Activated CD4-positive, alpha-beta T cell treated with anti-CD3 and anti-CD28 coated beads for 24 hours (primary cell): ENCODE measurements around the gene CCDC88B.
A peak's percentile ranks its signal among the peaks of the same experiment; 100 is the strongest.
"Not testable (repeated sequence)": the region's sequence is repeated elsewhere in the genome, so short reads cannot be mapped to it uniquely, and the experiment has no call there.

ENCODE experiments used
- DNase-seq, 2 donors: peaks; one replicate each; pipeline ENCODE4 v3.0.0-alpha.2; 2020; ENCODE audit warnings: low read depth in 2 of 2

The CCDC88B gene

DNA sequence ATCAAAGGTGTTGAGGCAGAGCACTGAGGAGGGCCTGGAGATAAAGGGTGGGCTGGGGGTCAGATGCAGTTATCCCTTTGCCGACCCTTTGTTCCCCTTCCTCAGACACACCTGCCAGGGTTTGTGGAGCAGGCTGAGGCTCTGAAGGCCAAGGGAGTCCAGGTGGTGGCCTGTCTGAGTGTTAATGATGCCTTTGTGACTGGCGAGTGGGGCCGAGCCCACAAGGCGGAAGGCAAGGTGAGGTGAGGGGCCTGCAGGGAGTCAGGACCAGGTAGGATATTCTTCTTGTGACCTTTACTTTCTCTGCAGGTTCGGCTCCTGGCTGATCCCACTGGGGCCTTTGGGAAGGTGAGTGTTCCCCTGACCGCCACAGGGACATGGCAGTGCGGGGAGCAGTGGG is 19.4 kb upstream of the CCDC88B start:
- no peak for DNase-seq

DNA sequence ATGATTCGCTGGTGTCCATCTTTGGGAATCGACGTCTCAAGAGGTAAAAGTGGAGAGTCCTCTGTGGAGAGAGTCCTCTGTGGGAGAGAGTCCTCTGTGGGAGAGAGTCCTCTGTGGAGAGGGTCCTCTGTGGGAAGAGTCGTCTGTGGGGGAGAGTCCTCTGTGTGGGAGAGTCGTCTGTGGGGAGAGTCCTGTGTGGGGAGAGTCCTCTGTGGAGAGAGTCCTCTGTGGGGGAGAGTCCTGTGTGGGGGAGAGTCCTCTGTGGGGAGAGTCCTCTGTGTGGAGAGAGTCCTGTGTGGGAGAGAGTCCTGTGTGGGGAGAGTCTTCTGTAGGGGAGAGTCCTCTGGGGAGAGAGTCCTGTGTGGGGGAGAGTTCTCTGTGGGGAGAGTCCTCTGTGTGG is 19.0 kb upstream of the CCDC88B start:
- no peak for DNase-seq

DNA sequence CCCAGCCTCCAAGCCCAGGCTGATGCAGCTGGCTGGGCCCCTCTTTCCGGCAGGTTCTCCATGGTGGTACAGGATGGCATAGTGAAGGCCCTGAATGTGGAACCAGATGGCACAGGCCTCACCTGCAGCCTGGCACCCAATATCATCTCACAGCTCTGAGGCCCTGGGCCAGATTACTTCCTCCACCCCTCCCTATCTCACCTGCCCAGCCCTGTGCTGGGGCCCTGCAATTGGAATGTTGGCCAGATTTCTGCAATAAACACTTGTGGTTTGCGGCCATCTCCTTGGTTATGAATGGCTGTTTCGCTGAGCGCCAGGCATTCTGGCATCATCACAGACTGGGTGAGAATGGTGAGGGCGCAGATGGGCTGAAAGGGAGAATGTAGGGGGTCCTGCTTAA is 18.5 kb upstream of the CCDC88B start:
- no peak for DNase-seq

DNA sequence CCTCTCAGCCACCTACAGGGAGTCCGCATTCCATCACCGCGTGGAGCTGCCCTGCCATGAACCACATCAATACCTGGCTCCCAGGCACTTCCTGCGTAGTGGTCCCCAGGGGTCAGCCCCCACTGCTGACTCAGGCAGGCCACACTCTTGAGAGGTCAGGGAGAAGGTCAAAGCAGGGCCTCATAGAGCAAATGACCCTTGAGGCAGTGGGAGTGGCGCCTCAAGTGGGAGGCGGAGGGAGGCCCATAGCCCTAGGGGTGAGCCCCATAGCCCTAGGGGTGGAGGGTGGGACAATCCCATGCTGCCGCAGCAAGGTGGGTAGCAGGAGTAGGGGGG is 17.1 kb upstream of the CCDC88B start:
- DNase-seq = no peak

DNA sequence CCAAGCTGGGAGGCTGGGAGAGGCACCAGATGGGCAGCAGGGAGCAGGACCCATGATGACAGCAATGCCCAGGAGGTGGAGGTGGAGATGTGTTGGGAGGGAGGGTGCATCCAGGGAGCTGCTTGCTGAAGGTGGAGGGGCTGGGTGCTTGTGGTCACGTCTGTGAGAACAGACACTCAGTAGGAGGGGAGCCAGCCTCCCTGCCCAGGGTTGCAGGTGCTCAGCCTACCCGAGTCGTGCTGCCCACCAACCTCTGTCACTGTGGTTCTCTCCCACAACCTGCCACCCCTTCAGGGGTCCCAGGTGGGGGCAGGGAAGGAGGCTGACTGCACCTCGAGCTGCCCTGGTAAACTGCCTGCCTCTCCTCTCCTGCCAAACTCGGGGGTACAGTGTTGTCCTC is 16.6 kb upstream of the CCDC88B start:
- DNase-seq = no peak

DNA sequence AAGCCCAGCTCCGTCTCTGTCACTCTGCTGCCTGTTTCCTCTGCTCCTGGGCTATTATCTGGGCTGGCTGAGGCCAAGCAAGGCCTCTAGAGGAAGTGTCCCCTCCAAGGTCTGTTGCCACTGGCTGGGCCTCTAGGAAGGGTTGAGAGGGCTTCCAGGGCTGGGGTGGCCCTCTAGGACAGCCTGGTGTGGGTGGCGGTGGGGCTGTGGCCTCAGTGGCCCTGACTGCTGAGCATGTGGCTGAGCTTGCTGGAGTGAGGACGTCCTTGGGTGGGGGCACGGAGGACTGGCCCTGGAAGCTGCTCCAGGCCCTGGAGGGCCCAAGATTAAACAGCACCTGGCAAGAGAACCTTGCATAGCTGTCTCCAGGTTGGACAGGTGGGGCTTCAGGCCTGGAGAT is 16.0 kb upstream of the CCDC88B start:
- not testable (repeated sequence) for DNase-seq

GRCh38 chr11:64324692-64325469 is 15.1 kb upstream of the CCDC88B start:
- no peak for DNase-seq

DNA sequence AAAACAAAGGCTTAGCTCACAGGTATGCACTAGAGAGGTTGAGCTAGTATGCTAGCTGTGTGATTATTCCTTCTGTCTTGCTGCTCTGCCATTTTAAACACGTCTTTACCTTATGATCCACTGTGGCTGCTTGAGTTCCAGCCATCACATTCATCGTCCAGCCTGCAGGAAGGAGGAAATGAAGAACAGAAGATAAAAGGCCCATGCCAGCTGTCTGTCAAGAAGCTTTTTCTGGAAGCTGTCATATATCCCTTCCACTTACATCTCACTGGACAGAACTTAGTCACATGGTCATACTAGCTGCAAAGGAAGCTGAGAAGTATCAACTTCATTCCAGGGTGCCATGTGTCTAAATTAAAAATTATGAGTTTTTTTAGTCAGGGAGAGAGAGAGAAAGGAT is 12.6 kb upstream of the CCDC88B start:
- DNase-seq = no peak

DNA sequence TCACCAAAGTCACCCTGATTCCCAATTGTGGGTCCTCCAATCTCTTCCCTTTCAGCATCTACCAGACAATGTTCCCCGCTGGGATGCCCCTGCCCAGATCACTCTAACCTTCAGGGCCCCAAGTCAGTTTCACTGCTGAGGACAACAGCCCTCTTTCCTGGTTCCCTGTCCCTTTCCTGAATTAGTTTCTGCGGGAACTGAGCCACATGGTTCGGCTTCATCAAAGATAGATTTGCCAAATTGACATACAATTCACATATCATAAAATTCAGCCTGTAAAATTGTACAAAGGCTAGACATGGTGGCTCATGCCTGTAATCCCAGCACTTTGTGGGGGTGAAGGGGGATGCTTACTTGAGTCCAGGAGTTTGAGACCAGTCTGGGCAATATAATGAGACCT is 12.0 kb upstream of the CCDC88B start:
- no peak for DNase-seq

DNA sequence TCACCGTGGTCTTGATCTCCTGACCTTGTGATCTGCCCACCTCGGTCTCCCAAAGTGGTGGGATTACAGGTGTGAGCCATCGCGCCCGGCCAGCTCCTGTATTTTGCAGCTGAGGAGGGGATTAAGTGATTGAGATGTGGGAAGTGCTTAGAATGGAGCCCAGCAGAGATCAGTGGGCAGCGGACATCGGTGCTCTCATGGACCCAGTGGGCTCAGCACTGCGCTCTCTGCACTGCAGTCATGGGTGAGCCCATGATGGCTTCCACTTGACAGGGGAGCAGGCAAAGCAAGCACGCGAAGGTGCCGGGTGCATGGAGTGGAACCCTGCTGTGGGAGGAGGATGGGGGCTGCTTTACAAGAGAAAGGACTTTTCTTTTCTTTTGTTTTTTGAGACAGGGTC is 9.1 kb upstream of the CCDC88B start:
- no peak for DNase-seq

DNA sequence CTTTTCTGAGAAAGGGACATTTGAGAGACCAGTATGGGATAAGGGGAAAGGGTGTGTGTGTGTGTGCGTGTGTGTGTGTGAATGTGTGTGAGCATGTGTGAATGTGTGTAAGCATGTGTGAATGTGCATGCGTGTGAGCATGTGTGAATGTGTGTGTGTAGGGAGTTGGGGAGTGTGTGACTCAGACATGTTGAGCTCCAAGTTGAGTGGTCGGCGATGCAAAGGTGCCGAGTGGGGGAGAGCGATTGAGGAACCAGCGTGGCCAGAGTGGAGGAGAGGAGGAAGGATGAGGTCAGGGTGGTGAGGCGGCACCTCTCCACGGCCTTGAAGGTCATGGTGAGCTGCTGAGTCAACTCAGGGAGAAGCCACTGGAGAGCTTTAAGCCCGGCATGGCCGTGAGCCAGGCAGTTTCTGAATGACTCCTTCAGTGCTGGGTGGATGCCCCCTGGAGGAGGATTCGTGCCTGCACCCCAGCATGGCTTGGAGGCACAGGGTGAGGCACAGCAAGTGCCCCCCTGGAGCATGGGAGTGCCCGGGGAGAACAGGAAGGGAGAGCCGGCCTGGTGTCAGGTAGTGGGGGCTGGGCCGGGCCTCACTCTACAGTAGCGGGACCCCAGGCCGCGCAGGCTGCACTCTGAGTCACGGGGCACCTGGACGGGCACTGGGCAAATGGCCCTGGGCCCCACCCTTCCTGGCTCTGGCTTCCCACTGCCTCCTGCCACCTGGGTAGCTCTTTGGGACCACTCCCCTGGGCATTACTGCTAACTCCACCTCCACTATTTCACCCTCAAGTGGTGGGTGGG is 8.2 kb upstream of the CCDC88B start:
- peak; percentile 46 to 69 for DNase-seq

- no peak for DNase-seq
These were observed 6.4 kb upstream of the CCDC88B start for GRCh38 chr11:64333556-64333955.

- DNase-seq = no peak
These were observed 5.0 kb upstream of the CCDC88B start for GRCh38 chr11:64334764-64335735.

- DNase-seq = no peak
These were observed 2.3 kb upstream of the CCDC88B start for GRCh38 chr11:64337538-64338249.

DNA sequence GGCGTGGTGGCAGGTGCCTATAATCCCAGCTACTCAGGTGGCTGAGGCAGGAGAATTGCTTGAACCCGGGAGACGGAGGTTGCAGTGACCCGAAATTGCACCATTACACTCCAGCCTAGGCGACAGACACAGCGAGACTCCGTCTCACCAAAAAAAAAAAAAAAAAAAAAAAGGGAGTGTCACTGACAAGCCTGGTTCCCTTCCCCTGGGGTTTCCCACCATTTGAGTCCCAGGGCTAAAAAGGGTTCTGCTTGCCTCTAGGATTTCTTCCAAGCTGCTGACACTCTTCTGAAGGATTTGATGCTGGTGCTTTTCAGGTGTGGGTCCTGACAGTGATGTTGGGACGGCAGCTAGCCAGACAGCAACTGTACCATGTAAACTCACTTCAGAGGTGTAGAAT is 1.3 kb upstream of the CCDC88B start:
- no peak for DNase-seq

DNA sequence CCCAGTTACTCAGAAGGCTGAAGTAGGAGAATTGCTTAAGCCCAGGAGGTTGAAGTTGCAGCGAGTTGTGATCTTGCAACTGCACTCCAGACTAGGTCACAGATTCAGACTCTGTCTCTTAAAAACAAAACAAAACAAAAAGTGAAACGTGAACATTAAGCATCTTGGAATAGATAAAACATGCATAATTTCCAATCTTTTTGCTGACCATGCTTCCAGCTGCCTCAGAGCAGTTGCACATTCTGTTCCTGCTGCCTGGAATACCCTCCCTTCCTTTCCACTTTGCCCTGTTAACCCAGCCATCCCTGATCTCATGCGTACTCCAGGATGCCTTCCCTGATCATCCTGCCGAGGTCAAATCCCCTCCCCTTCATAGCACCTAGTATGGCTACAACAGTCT is 718 bp upstream of the CCDC88B start:
- DNase-seq = no peak

DNA sequence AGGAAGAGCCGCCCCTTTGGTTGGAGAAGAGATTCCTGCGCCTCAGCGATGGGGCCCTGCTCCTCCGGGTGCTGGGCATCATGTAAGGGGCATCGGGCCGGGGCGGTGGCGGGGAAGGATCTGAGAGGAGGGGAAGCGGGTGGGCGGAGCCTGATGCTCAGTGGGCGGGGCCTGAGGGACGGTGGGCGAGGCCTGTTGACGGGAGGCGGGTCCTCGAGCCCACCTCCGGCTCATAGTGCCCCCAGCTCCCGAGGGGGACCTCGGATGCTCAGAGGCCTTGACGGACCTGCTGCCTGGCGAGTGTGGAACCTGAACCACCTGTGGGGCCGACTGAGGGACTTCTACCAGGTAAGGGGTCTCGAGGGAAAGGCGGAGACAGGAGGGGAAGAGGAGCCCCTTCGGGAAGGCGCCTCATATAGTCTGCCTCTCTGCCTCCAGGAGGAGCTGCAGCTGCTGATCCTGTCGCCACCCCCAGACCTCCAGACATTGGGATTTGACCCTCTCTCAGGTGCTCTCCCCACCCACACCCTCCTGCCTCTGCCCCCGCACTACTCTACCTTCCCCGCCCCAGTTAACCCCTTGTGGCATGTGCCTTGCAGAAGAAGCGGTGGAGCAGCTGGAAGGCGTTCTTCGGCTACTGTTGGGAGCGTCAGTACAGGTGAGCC is 799 bp downstream of the CCDC88B start:
- DNase-seq = peak; percentile 66 to 79

DNA sequence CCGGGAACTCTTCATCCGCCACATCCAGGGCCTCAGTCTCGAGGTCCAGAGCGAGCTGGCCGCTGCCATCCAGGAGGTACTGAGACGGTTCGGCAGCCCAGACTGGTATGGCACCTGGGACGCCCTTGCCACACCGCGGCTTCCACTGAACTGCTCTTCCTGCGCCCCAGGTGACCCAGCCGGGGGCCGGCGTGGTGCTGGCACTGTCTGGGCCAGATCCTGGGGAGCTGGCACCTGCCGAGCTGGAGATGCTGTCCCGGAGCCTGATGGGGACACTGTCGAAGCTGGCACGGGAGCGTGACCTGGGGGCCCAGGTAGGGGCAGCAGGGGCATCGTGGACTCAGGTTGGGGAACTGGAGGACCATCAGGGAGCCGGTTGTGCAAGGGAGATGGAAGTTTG is 1.4 kb downstream of the CCDC88B start:
- no peak for DNase-seq

DNA sequence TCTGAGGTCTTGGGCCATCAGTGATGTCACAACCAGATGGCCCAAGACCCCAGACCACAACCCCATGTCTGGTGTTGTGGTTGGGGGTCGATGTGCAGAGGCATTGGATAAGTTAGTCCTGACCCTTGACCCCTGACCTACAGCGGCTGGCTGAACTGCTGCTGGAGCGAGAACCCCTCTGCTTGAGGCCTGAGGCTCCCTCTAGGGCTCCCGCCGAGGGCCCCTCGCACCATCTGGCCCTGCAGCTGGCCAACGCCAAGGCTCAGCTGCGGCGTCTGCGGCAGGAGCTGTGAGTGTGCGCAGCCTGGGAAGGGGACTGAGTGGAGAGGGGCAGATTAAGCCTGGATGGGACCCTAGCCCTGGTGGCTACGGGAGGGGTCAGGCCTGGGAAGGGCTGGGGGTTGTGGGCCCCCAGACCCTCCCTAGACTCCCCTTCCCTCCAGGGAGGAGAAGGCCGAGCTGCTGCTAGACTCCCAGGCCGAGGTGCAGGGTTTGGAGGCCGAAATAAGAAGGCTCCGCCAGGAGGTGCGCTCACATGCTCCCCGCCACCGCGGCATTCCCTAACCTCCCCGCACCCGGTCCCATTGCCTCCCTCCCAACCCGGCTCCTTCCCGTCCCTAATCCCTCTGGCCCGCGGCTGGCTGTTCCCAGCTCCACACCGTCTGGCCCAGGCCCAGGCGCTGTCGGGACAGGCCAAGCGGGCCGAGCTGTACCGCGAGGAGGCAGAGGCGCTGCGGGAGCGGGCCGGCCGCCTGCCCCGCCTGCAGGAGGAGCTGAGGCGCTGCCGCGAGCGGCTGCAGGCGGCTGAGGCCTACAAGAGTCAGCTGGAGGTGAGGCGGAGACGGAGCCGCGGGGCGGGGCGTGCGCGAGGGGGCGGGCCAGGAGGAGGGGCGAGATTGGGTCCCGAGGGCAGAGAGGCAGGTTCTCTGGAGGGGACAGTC is 2.1 kb downstream of the CCDC88B start:
- peak; percentile 86 to 90 for DNase-seq
